T-helper 1 cell treated with Interleukin-12 subunit alpha and Interleukin-12 subunit beta and Interleukin-4 antibody, amounts not matched to agents 30 μg/mL and 1 μg/mL, for 36 hours (primary cell): ENCODE results near the gene ARRDC2.
A peak's percentile ranks its signal among the peaks of the same experiment; 100 is the strongest.
"Not testable (repeated sequence)": the region's sequence is repeated elsewhere in the genome, so short reads cannot be mapped to it uniquely, and the experiment has no call there.

Source experiments
- H3K27ac Mint-ChIP-seq: one replicate; pipeline ENCODE4 v1.8.0; 2021; ENCODE audit warnings: mild to moderate bottlenecking, mixed read lengths
- H3K27me3 Mint-ChIP-seq: one replicate; pipeline ENCODE4 v1.8.0; 2021; ENCODE audit warnings: low read depth, mixed read lengths
- H3K36me3 Mint-ChIP-seq: one replicate; pipeline ENCODE4 v1.8.0; 2021; ENCODE audit warnings: low read depth, mixed read lengths
- H3K4me1 Mint-ChIP-seq: one replicate; pipeline ENCODE4 v1.8.0; 2021; ENCODE audit warnings: low read depth, mixed read lengths
- H3K4me3 Mint-ChIP-seq: one replicate; pipeline ENCODE4 v1.8.0; 2021; ENCODE audit warnings: mild to moderate bottlenecking, moderate library complexity, mixed read lengths
- H3K9me3 Mint-ChIP-seq: one replicate; pipeline ENCODE4 v1.8.0; 2021; ENCODE audit warnings: mixed read lengths

ARRDC2 gene

GRCh38 chr19:18020212-18021085 lies 12.5 kb downstream of the ARRDC2 start:
- peaks cover 11% of the 10 kb centered on the region for H3K36me3 Mint-ChIP-seq
- H3K4me3 Mint-ChIP-seq, result no peak overlapping the region
- H3K27me3 Mint-ChIP-seq, result no peaks in the 10 kb centered on the region
- H3K4me1 Mint-ChIP-seq, result peaks cover 60% of the 10 kb centered on the region
- H3K27ac Mint-ChIP-seq, result peak overlapping the region; percentile 90
- peaks cover 4% of the 10 kb centered on the region for H3K9me3 Mint-ChIP-seq

GRCh38 chr19:18021121-18021755 lies 13.3 kb downstream of the ARRDC2 start:
- no peaks in the 10 kb centered on the region for H3K27me3 Mint-ChIP-seq
- peaks cover 56% of the 10 kb centered on the region for H3K4me1 Mint-ChIP-seq

DNA sequence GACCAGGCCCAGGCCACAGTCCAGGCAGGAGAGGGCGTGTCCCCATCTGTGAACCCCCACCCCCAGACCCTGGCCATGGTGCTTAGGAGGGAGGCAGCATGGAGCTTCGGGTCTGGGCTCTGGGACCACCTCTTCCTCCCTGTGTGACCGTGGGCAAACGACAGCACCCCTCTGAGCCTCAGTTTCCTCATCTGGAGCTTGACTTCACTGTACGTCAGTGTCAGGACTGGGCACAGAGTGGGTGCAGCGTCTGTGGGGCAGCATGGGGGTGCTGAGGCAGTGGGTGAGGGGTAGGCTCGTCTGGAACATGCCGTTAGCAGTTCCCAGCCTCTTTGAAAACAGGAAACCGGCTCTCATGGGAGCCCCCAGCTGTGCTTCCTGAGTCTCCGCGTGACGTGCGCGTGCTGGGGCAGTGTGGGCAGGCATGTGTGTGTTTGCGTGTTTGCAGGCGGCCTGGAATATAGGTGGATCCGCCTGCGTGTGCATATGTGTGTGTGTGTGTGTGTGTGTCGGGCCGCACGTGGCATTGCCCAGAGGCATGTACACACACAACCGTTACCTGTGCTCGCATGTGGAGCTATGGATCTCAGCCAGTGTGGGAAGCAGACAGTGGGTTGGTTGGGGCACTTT lies 15.8 kb downstream of the ARRDC2 start:
- Mint-ChIP-seq H3K36me3 (peaks cover 7% of the 10 kb centered on the region), H3K27ac (peak overlapping the region; percentile 88), H3K9me3 (peaks cover 4% of the 10 kb centered on the region), H3K4me1 (peaks cover 42% of the 10 kb centered on the region), H3K4me3 (peak overlapping the region; percentile 59), H3K27me3 (no peaks in the 10 kb centered on the region)

More at GRCh38 chr19:18021121-18021755, 13.3 kb downstream of the ARRDC2 start:
- Mint-ChIP-seq H3K4me3 (peak overlapping the region; percentile 73), H3K9me3 (peaks cover 4% of the 10 kb centered on the region), H3K27ac (peak overlapping the region; percentile 90), H3K36me3 (peaks cover 7% of the 10 kb centered on the region)

- no peak overlapping the region for H3K4me3 Mint-ChIP-seq
- peaks cover 6% of the 10 kb centered on the region for H3K36me3 Mint-ChIP-seq
- H3K4me1 Mint-ChIP-seq, result peaks cover 31% of the 10 kb centered on the region
- H3K27ac Mint-ChIP-seq, result no peak overlapping the region
- no peaks in the 10 kb centered on the region for H3K27me3 Mint-ChIP-seq
- H3K9me3 Mint-ChIP-seq, result peaks cover 2% of the 10 kb centered on the region
Measured at GRCh38 chr19:18027151-18027550, 19.2 kb downstream of the ARRDC2 start.

- no peaks in the 10 kb centered on the region for H3K27me3 Mint-ChIP-seq
- H3K4me1 Mint-ChIP-seq, result peaks cover 13% of the 10 kb centered on the region
- no peak overlapping the region for H3K4me3 Mint-ChIP-seq
- H3K36me3 Mint-ChIP-seq, result peaks cover 2% of the 10 kb centered on the region
- H3K9me3 Mint-ChIP-seq, result no peaks in the 10 kb centered on the region
- no peak overlapping the region for H3K27ac Mint-ChIP-seq
Measured at GRCh38 chr19:18029617-18030338, 21.8 kb downstream of the ARRDC2 start.

- H3K36me3 Mint-ChIP-seq, H3K27me3 Mint-ChIP-seq, H3K4me3 Mint-ChIP-seq, H3K9me3 Mint-ChIP-seq, H3K27ac Mint-ChIP-seq: not testable (repeated sequence)
- H3K4me1 Mint-ChIP-seq, result peaks cover 16% of the 10 kb centered on the region
Measured at GRCh38 chr19:18031401-18031800, 23.4 kb downstream of the ARRDC2 start.

GRCh38 chr19:18032102-18032501 lies 24.1 kb downstream of the ARRDC2 start:
- peaks cover 16% of the 10 kb centered on the region for H3K4me1 Mint-ChIP-seq
- H3K36me3 Mint-ChIP-seq, H3K27me3 Mint-ChIP-seq, H3K4me3 Mint-ChIP-seq, H3K27ac Mint-ChIP-seq, H3K9me3 Mint-ChIP-seq: not testable (repeated sequence)

- Mint-ChIP-seq H3K27ac (no peak overlapping the region), H3K36me3 (peaks cover 12% of the 10 kb centered on the region), H3K9me3 (peaks cover 10% of the 10 kb centered on the region), H3K27me3 (peaks cover 5% of the 10 kb centered on the region), H3K4me1 (peaks cover 31% of the 10 kb centered on the region), H3K4me3 (no peak overlapping the region)
Measured at GRCh38 chr19:18041054-18041453, 33.1 kb downstream of the ARRDC2 start.

DNA sequence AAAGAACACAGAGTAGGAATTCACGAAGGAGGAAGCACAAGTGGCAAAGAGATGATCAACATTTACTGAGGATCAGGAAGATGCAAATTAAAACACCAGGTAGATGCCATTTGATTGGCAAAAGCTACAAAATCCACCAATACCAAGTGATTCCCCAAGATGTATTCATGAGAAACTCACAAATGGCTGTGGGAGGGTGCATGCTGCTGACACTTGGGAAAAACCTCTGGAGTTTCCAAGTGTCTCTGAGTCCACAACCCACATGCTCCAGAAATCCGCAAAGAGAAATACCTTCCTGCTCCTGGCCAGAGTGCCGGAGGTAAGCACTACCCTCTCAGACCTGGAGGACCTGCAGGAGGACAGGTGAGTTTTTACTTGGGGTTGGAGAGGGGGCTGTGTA lies 35.7 kb downstream of the ARRDC2 start:
- peaks cover 39% of the 10 kb centered on the region for H3K4me1 Mint-ChIP-seq
- peak overlapping the region; percentile 95 for H3K27ac Mint-ChIP-seq
- H3K4me3 Mint-ChIP-seq, result peak overlapping the region; percentile 32
- H3K27me3 Mint-ChIP-seq, result peaks cover 5% of the 10 kb centered on the region
- H3K36me3 Mint-ChIP-seq, result peaks cover 18% of the 10 kb centered on the region
- H3K9me3 Mint-ChIP-seq, result peaks cover 10% of the 10 kb centered on the region

DNA sequence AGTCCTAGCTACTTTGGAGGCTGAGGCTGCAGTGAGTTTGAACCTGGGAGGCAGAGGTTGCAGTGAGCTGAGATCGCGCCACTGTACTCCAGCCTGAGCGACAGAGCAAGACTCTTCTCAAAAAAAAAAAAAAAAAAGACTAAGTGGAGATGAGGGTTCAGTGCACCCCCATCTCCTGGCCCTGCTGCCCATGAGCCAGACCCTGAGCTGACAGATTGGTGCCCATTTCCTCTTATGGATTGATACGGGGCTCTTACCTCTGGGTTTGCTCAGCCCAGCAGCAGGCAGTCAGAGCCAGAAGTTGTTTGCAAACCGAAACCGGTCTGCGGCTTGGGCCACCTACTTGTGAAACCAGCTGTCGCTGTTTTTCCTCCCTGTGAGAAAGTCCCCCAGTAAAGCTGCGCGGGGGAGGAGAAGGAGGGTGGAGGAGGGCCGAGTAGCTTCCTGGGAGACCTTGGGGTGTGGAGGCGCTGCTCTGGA lies 36.9 kb downstream of the ARRDC2 start:
- Mint-ChIP-seq H3K9me3 (peaks cover 10% of the 10 kb centered on the region), H3K27ac (peak overlapping the region; percentile 95), H3K27me3 (peaks cover 5% of the 10 kb centered on the region), H3K36me3 (peaks cover 20% of the 10 kb centered on the region), H3K4me3 (peak overlapping the region; percentile 82), H3K4me1 (peaks cover 41% of the 10 kb centered on the region)

DNA sequence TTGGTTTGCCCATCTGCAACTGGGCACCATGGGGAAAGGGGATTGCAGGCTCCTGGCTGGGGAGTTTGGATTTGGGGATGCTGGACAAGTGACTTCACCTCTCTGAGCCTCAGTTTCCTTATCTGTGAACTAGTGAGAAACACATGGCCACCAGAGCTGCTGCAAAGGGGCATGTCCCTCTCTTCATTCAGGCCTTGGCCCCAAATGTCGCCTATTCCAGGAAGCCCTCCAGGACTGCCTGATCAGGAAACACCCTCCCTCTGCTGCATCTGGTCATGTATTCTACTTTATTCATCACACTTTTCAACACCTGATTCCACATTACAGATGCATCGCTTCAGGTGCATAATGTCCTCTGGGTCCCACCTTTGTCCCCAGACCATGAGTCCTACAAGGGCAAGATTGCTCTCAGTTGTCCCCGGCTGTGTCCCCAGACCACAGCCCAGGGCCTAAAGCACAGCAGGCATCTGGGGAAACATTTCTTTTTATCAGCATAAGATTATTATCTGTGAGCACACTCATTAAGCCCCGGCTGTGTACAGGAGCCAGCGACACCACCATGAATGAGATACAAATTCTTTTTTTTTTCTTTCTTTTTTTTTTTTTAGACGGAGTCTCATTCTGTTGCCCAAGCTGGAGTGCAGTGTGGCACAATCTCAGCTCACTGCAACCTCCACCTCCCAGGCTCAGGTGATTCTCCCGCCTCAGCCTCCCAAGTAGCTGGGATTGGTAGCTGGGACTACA lies 37.5 kb downstream of the ARRDC2 start:
- peaks cover 47% of the 10 kb centered on the region for H3K4me1 Mint-ChIP-seq
- peaks cover 5% of the 10 kb centered on the region for H3K27me3 Mint-ChIP-seq
- peaks cover 23% of the 10 kb centered on the region for H3K36me3 Mint-ChIP-seq
- H3K9me3 Mint-ChIP-seq, result peaks cover 10% of the 10 kb centered on the region
- H3K27ac Mint-ChIP-seq, result peak overlapping the region; percentile 95
- peak overlapping the region; percentile 82 for H3K4me3 Mint-ChIP-seq

- Mint-ChIP-seq H3K4me1 (peaks cover 53% of the 10 kb centered on the region), H3K36me3 (peaks cover 22% of the 10 kb centered on the region), H3K27ac (peak overlapping the region; percentile 95), H3K9me3 (peaks cover 3% of the 10 kb centered on the region), H3K4me3 (no peak overlapping the region), H3K27me3 (peaks cover 11% of the 10 kb centered on the region)
Measured at GRCh38 chr19:18046059-18046718, 38.2 kb downstream of the ARRDC2 start.

DNA sequence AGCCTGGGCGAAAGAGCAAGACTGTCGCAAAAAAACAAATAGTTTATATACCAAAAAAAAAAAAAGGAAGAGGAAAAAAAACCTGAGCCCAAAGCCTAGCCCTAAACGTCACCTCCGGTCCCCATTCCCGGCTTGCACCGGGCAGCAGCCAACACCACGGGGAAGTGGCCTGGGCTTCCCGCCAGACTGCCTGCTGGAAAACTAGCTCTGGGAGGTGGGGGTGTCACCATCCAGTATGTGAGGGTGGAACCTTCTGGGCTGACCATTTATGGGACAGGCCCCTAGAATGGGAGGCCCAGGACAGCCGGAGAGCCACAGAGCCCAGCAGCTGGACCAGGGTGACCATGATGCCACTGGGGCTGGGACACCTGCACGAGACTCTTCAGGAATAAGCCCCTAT lies 41.4 kb downstream of the ARRDC2 start:
- Mint-ChIP-seq H3K27ac (no peak overlapping the region), H3K27me3 (peaks cover 6% of the 10 kb centered on the region), H3K36me3 (peaks cover 19% of the 10 kb centered on the region), H3K4me1 (peaks cover 52% of the 10 kb centered on the region), H3K4me3 (no peak overlapping the region), H3K9me3 (no peaks in the 10 kb centered on the region)
